Stimulated activated CD4-positive, alpha-beta T cell treated with anti-CD3 and anti-CD28 coated beads, Interleukin-1b, Interleukin-23, amount 100 ng/mL, for 24 hours (primary cell): Measurements from ENCODE around the gene USP43.

Experiments used
- DNase-seq, 4 experiments: peaks; one replicate each; pipeline ENCODE4 v3.0.0-alpha.2; 2020; ENCODE audit warnings: low read depth in 4 of 4, low spot score in 1 of 4

The USP43 gene

DNA sequence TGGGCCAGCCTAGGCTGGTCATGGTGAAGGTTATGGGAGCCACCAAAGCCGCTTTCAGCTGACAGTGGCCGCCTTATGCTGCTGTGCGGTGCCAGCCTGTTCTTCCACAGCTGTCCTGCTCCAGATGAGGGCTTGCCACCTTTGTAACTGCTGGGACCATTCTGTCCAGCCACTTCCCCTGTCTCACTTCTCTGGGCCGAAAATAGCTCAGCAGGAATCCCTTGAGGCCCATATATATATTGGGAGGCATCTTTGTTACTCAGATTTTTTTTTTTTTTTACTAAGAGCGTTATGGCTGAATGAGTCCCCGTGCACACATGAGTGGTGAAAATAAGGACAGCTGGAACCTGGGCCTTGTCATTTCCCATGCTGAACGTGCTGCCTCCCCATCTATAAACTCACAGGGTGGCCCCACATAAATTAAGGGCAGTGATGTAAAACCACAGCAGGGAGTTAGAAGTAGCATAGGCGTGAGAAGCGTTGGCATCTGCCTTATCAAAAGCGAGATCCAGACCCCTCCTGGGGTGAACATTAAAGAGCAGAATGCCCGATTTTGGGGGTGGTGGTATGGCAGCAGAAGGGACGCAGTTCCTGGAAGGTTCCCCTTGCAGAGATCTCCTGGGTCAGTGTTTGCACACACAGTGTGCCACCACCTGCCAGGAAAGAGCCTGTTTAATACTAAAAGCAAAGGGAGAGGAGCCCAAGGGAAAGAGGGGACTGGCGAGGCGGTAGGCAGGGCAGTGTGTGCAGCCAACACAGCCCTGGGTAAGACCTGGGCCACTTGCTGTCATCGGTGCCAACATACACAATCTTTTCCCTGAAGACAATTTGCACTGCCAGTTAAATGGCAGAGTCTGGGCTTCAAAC is 57.8 kb downstream of the USP43 start:
- DNase-seq: no peak

DNA sequence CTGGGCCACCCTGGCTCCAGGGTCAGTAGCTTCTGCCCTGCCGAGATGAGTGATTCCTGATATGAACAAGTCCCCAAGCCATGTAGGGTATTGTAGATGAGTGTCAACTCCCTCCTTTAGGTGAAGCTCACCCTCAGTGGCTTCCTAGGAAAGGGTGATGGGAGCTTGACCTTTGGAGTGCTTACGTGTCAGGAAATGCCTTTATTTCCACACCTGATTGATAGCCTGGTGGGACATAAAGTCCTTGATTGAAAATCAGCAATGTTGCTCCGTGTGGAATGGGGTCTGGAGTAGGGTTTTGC is 58.4 kb downstream of the USP43 start:
- DNase-seq: no peak

DNA sequence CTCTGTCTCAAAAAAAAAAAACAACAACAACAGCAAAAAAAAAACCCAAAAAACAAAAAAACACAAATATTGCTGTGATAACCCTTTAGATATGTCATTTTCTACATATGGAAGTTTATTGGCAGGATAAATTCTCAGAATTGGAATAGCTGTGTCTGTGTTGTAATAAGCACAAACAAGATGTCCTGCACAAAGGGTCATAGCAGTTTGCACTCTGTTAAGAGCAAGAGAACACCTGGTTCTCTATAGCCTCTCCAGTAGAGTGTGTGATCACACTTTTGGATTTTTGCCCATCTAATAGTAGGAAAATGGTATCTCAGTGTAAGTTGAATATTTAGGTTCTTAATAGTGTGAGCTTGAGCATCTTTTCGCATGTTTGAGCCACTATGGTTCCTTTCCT is 60.4 kb downstream of the USP43 start:
- no peak for DNase-seq

- no peak for DNase-seq
These were observed 62.6 kb downstream of the USP43 start for GRCh38 chr17:9707948-9708347.

- no peak for DNase-seq
These were observed 69.5 kb downstream of the USP43 start for GRCh38 chr17:9714801-9715200.

DNA sequence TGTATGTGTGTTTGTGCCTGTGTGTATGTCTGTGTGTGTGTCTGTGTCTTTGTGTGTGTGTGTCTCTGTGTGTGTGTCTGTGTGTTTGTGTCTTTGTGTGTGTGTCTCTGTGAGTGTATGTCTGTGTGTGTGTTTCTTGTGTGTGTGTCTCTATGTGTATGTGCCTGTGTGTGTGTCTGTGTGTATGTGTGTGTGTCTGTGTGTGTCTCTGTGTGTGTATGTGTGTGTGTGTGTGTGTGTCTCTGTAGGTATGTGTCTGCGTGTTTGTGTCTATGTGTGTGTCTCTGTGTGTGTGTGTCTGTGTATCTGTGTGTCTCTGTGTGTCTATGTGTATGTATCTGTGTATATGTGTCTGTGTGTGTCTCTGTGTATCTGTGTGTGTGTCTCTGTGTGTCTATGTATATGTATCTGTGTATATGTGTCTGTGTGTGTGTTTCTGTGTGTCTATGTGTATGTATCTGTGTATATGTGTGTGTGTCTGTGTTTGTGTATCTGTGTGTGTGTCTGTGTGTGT is 70.2 kb downstream of the USP43 start:
- no peak for DNase-seq

DNA sequence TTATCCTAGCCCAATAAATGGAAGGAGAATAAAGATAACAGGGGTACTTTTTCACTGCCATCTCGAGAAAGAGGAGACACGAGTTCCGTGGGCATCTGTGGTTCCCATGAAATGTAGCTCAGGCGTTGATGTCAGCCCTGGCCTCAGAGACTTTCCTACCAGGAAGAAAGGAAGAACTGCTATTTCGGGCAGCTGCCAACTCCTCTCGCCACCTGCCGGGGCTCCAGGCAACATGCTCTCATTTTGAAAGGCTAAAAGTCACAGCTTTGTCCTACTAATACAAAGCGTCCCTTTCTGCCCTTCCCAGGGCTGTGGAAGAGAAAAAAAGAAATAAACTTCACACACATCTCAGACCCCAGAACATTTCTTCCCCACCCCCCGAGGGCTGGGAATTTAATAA is 80.3 kb downstream of the USP43 start:
- DNase-seq: no peak

DNA sequence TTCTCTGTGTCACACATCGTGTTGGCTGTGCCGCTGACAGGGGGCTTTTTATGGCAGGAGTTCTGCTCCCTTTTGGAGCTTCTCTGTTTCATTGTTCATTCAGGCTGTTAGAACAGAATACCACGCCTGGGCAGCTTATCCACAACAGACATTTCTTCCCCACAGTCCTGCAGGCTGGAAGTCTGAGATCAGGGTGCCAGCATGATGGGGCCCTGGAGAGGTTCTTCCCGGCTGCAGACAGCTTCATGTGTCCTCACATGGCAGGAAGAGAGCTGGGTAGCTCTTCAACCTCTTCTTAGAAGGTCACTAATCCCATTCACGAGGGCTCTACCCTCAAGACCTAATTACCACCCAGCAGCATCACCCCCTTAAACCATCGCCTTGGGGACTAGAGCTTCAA is 81.0 kb downstream of the USP43 start:
- no peak for DNase-seq

- DNase-seq: no peak
These were observed 82.7 kb downstream of the USP43 start for GRCh38 chr17:9728005-9728404.

DNA sequence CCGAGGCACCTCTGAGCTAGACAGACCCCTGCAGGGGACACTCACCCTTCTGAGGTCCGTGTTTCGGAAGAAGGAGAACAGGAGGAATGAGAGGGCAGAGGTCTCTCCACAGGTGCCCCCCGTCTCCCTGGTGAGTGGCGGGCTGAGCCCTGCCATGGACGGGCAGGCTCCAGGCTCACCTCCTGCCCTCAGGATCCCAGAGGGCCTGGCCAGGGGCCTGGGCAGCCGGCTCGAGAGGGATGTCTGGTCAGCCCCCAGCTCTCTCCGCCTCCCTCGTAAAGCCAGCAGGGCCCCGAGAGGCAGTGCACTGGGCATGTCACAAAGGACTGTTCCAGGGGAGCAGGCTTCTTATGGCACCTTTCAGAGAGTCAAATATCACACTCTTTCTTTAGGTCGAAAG is 83.2 kb downstream of the USP43 start:
- no peak for DNase-seq

GRCh38 chr17:9729034-9729650 is 83.8 kb downstream of the USP43 start:
- no peak for DNase-seq

DNA sequence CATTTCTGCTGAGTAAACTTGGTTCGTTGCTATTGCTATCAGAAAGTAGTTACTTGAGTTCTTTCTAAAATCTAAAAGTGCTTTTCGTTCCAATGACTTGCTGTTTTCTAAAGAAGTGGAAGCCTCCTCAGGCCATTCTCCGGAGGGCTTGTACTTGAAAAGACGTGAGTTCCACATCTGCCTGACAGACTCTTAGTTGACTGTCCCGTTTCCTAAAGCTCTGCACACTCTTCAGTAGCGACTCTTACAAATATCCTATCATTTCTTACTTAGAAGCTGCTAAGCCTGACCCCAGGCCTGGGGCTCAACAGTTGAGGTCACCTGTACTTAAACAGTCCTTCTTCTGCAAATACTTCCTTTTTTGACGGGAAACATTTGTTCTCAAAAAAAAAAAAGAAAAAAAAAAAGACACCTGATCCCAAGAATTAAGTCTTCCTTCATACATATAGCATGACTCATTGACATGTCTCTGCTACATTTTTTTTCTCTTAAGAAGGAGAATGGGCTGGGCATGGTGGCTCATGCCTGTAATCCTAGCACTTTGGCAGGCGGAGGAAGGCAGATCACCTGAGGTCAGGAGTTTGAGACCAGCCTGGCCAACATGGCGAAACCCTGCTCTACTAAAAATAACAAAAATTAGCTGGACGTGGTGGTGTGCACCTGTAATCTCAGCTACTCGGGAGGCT is 84.6 kb downstream of the USP43 start:
- no peak for DNase-seq

DNA sequence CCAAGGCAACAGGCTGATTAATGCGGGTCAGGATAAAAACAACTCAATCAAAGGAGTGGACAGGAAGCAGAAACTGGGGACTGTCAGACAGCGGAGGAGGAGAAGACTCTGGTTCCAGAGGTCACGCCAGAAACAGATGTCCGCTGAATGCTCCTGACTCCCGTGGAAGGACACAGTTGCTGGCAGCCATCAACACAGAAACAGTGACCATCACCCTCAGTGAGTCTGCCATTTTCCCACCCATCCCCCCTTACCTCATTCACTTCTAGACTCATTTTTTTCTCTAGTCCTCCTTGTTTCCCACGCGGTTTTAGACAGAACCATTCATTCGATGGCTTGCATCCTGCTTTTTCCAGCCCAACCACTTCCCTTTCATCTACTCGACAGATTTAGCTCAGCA is 105.2 kb downstream of the USP43 start:
- no peak for DNase-seq

DNA sequence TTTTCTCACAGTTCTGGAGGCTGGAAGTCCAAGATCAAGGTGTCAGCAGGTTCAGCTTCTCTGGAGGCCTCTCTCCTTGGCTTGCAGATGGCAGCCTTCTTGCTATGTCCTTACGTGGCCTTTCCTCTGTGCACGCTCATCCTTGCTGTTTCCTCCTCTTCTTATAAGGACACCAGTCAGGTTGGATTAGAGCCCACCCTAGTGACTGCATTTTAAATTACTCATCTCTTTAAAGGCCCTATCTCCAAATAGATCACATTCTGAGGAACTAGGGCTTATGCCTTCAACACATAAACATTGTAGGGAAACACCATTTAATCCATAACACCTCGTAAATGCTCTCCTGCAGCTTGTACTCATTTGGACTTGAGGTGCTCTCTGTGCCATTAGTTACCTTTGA is 109.8 kb downstream of the USP43 start:
- DNase-seq: no peak

DNA sequence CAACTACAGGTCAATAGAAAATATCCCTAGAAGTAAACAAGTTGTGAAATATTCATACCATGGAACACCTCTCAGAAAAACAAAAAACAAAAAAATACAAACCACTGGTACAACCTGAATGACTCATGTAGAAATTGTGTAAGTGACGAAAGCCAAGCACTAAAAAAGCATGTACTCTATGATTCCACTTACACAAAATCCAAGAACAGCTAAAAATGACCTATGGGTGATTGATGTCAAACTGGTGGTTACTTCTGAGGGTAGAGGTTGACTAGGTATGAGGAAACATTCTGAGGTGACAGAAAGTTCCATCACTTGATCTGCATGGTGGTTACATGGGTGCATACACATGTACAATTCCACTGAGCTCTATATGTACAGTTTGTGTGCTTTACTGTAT is 114.9 kb downstream of the USP43 start:
- no peak for DNase-seq

- no peak for DNase-seq
These were observed 118.3 kb downstream of the USP43 start for GRCh38 chr17:9763643-9764042.

DNA sequence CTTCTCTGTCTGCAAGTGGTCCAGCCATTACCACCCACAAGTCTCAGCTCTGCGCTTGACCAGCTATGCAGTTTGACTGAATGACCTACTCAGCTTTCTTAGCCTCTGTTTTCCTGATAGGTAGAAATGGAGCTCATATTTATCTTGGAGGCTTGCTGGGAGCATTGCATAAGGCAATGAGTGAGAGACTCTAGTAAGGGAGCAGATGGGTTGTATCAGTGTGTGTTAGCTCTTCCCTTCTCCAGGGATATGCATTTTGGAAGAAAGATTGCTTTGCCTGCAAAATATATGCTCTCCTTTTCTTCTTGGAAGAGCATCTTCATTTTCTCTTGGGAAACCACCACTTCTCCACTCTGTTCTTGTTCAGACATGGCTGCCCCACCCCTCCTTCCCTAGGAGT is 120.0 kb downstream of the USP43 start:
- DNase-seq: no peak

DNA sequence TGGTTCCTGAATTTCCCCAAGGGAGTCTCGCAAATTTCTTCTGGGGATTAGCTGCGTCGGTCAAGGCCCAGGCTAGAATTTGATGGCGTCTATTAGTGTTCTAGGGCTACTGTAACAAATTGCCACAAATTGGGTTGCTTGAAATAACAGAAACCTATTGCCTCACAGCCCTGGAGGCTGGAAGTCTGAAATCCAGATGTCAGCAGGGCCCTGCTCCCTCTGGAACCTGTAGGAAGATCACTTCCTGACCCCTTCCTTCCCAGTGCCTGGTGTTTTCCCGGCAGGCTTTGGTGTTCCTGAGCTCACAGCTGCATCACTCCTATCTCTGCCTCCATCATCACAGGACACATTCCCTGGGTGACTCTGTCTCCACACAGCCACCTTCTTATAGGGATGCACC is 121.7 kb downstream of the USP43 start:
- DNase-seq: no peak

DNA sequence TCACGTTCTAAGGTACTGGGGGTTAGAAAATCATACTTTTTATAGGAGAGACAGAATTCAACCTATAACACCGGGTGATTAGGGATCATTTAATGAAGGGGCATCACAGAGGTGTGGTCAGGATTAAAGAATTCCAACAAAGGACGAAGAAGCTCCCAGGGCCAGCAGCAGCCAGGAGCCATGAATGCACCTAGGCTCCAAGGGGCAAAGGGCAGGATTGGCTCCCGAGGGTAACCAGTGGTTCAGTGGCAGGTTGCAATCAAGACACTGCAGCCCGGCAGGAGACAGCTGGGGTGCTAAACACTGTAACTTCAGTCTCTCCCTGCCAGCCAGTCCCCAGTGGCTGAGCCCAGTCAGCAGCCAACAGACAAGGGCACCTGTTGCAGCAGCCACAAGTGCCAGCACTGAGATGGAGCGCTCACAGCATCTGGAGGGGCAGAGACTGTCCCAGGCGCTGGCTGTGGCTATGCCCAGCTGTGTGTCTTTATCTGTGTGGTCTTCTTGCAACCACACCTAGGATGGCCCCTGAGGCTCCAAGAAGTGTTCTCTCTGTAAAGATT is 122.2 kb downstream of the USP43 start:
- DNase-seq: no peak

- DNase-seq: no peak
These were observed 123.1 kb downstream of the USP43 start for GRCh38 chr17:9768381-9768934.

- DNase-seq: no peak
These were observed 123.8 kb downstream of the USP43 start for GRCh38 chr17:9769036-9769695.
